Mononuclear cell (primary cell): ENCODE data around the gene ZNF414. TPM values are rescaled to one million over a fixed set of nuclear protein-coding genes. Genes with fewer than 3 reads are reported as not detected.
"Not testable (repeated sequence)": the region's sequence is repeated elsewhere in the genome, so short reads cannot be mapped to it uniquely, and the experiment has no call there.

Experiments used
- H3K27me3 ChIP-seq: 2 replicates; pipeline ENCODE4 v1.6.0; 2011; ENCODE audit warnings: low read length, control low read depth; ENCODE audit not compliant: insufficient read depth
- H3K4me1 ChIP-seq: 2 replicates; pipeline ENCODE4 v1.5.1; 2011; ENCODE audit warnings: mild to moderate bottlenecking, low read length, control low read depth; ENCODE audit not compliant: insufficient read depth
- H3K4me3 ChIP-seq: 2 replicates; pipeline ENCODE4 v1.5.1; 2011; ENCODE audit warnings: mild to moderate bottlenecking, low read length, moderate library complexity
- H3K9me3 ChIP-seq: 2 replicates; pipeline ENCODE4 v1.5.1; 2011; ENCODE audit warnings: low read depth, mild to moderate bottlenecking, control low read depth, low read length
- total RNA-seq: library from RNA; depleted of rRNA; stranded (reverse); fragments of >200 nt; gene quantifications from one replicate; pipeline ENCODE4 v1.2.3, GENCODE V29; 2012

The ZNF414 gene
- total RNA-seq, 1 donor = 5.6 TPM

GRCh38 chr19:8530061-8530679, 16.2 kb upstream of the ZNF414 start:
- H3K9me3 ChIP-seq = no peaks in the 10 kb centered on the region
- no peaks in the 10 kb centered on the region for H3K4me1 ChIP-seq

GRCh38 chr19:8529369-8530006, 15.5 kb upstream of the ZNF414 start:
- no peaks in the 10 kb centered on the region for H3K4me1 ChIP-seq
- no peaks in the 10 kb centered on the region for H3K9me3 ChIP-seq
- no peaks in the 10 kb centered on the region for H3K27me3 ChIP-seq
- no peak overlapping the region for H3K4me3 ChIP-seq

More at GRCh38 chr19:8530061-8530679, 16.2 kb upstream of the ZNF414 start:
- no peak overlapping the region for H3K4me3 ChIP-seq
- no peaks in the 10 kb centered on the region for H3K27me3 ChIP-seq

- no peaks in the 10 kb centered on the region for H3K27me3 ChIP-seq
- H3K4me3 ChIP-seq = no peak overlapping the region
- no peaks in the 10 kb centered on the region for H3K9me3 ChIP-seq
- no peaks in the 10 kb centered on the region for H3K4me1 ChIP-seq
Measured at GRCh38 chr19:8528500-8528899, 14.5 kb upstream of the ZNF414 start.

- Histone ChIP-seq H3K4me3 (no peak overlapping the region), H3K9me3 (no peaks in the 10 kb centered on the region), H3K27me3 (no peaks in the 10 kb centered on the region), H3K4me1 (peaks cover under 1% of the 10 kb centered on the region)
Measured at GRCh38 chr19:8526345-8527091, 12.6 kb upstream of the ZNF414 start.

GRCh38 chr19:8525401-8525684, 11.4 kb upstream of the ZNF414 start:
- Histone ChIP-seq H3K9me3 (no peaks in the 10 kb centered on the region), H3K4me3 (no peak overlapping the region), H3K27me3 (no peaks in the 10 kb centered on the region), H3K4me1 (peaks cover 10% of the 10 kb centered on the region)

- H3K9me3 ChIP-seq = no peaks in the 10 kb centered on the region
- H3K4me1 ChIP-seq = peaks cover 68% of the 10 kb centered on the region
- H3K4me3 ChIP-seq = no peak overlapping the region
- no peaks in the 10 kb centered on the region for H3K27me3 ChIP-seq
Measured at GRCh38 chr19:8519388-8519787, 5.4 kb upstream of the ZNF414 start.

GRCh38 chr19:8518536-8518935, 4.6 kb upstream of the ZNF414 start:
- no peaks in the 10 kb centered on the region for H3K9me3 ChIP-seq
- peaks cover 73% of the 10 kb centered on the region for H3K4me1 ChIP-seq
- no peaks in the 10 kb centered on the region for H3K27me3 ChIP-seq
- H3K4me3 ChIP-seq = no peak overlapping the region

- Histone ChIP-seq H3K4me1 (peaks cover 81% of the 10 kb centered on the region), H3K4me3 (no peak overlapping the region), H3K27me3 (no peaks in the 10 kb centered on the region), H3K9me3 (no peaks in the 10 kb centered on the region)
Measured at GRCh38 chr19:8517551-8518442, 3.8 kb upstream of the ZNF414 start.

GRCh38 chr19:8515317-8515716, 1.4 kb upstream of the ZNF414 start:
- Histone ChIP-seq H3K4me1 (peaks cover 80% of the 10 kb centered on the region), H3K27me3 (no peaks in the 10 kb centered on the region), H3K4me3 (no peak overlapping the region)

GRCh38 chr19:8514505-8515009, 590 bp upstream of the ZNF414 start:
- peaks cover 74% of the 10 kb centered on the region for H3K4me1 ChIP-seq
- not testable (repeated sequence) for H3K9me3 ChIP-seq, H3K27me3 ChIP-seq
- H3K4me3 ChIP-seq = peak overlapping the region; percentile 69

More at GRCh38 chr19:8515317-8515716, 1.4 kb upstream of the ZNF414 start:
- no peaks in the 10 kb centered on the region for H3K9me3 ChIP-seq

- Histone ChIP-seq H3K4me3 (peak overlapping the region; percentile 69), H3K9me3 (no peaks in the 10 kb centered on the region), H3K27me3 (no peaks in the 10 kb centered on the region), H3K4me1 (peaks cover 67% of the 10 kb centered on the region)
Measured at GRCh38 chr19:8513036-8513686, 806 bp downstream of the ZNF414 start.

- Histone ChIP-seq H3K4me1 (peaks cover 60% of the 10 kb centered on the region), H3K4me3 (no peak overlapping the region), H3K9me3 (no peaks in the 10 kb centered on the region), H3K27me3 (no peaks in the 10 kb centered on the region)
Measured at GRCh38 chr19:8512115-8512967, 1.6 kb downstream of the ZNF414 start.

GRCh38 chr19:8511573-8512101, 2.3 kb downstream of the ZNF414 start:
- Histone ChIP-seq H3K4me1 (peaks cover 55% of the 10 kb centered on the region), H3K27me3 (no peaks in the 10 kb centered on the region), H3K4me3 (no peak overlapping the region), H3K9me3 (no peaks in the 10 kb centered on the region)
